ENCODE measurements around the gene FEZF2.

- TF ChIP-seq USF1 (CRISPR knock-in tag; IDR thresholded peaks at IDR 0.05) = no peak
- no peak for TF ChIP-seq CTCF (IDR thresholded peaks at IDR 0.05)
- TF ChIP-seq USF2 (CRISPR knock-in tag; IDR thresholded peaks at IDR 0.05) = no peak
- no peak for TF ChIP-seq ESRRA (CRISPR knock-in tag; IDR thresholded peaks at IDR 0.05; ENCODE audit: borderline replicate concordance)
- no peak for TF ChIP-seq NFYB (CRISPR knock-in tag; conservative IDR thresholded peaks at IDR 0.05; ENCODE audit: low read depth)
- TF ChIP-seq CBFB (CRISPR knock-in tag; IDR thresholded peaks at IDR 0.05; ENCODE audit: low read depth) = no peak
Measured at GRCh38 chr3:62329971-62330370, 43.4 kb downstream of the FEZF2 start.

Data from WTC11 (cell line).